ENCODE measurements around the gene TSEN2. TPM values are rescaled to one million over a fixed set of nuclear protein-coding genes. Genes with fewer than 3 reads are reported as not detected.

TSEN2 gene
- total and polyA plus RNA-seq, 9 of the 15 experiments (the other 6 are each of a cell fraction or from before 2014, with no cell fraction given): 38.5 to 76.3 (median 46.6) TPM

DNA sequence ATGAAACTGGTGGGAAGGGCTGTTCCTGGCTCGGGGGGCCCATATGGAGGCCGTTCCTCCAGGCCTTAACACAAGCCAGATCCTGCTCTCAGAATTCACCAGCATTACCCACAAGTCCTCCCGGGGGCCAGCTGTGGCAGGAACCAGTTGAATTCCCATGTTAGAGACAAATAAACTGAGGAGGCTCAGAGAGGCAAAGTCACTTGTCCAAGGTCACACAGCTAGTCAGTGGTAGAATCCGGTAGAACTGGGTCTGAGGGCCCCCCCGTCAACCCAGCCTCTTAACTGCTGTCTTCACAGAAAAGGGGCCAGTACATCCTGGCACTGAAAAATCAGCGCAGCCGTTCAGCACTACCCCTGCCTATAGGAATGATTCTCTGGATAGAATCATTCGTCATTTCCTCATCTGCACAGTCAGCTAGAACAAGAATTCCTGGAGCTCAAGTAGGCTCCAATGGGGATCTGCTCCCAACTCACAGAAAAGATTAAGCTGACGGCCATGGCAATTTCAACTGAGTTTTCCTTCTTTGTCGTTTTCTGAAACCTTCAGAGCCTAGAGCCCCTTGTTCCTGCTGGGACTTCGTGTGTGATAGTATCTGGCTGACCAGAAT is 12.2 kb upstream of the TSEN2 start:
- in situ Hi-C loops (cut with MboI): no loop called here

DNA sequence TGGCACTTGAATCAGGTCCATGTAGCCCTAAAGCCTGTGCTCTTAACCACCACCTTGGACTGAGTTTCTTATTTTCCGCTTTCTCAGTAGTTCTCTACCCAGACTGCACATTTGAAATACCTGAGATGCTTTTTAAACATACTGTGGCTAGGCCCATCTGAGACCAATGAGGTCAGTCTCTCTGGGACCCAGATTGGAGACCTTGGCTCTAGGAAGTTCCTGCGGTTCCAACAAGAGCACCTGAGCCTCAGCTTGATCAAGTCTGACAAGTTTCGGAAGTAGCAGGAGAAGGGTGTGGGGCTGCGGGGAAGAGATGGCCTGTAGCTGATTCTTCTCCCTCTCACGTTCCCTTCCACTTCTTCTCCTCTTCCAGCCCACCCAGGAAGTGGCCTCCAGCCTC is 11.5 kb upstream of the TSEN2 start:
- ChIA-PET POLR2A (interaction anchor here (0.8 kb wide), 1 partner anchor 11 kb away, joined by 3 read pairs; the partner anchor contains the start of gene TSEN2), CTCF (ENCODE audit: low intra/inter-chr PET ratio) (no interaction called here)
- ATAC-seq: no peak
- H3K27ac ChIP-seq (ENCODE audit: extremely low read depth, low read depth, low read length): no peak overlapping the region
- no peak overlapping the region for H2AFZ ChIP-seq (ENCODE audit: low read depth, low read length)
- in situ Hi-C loops (cut with MboI): no loop called here
- H3K9me3 ChIP-seq (replicated peaks; ENCODE audit: control insufficient read depth, insufficient read depth, low read depth, low read length): no peaks in the 10 kb centered on the region
- no peaks in the 10 kb centered on the region for H3K36me3 ChIP-seq (ENCODE audit: control insufficient read depth, insufficient read depth, low read length)
- WGBS (ENCODE audit: insufficient coverage, low coverage, missing lambda C conversion rate): 5% methylated on average over 4 of the region's 5 CpGs
- no peak for FAIRE-seq
- no peak overlapping the region for H3K4me2 ChIP-seq (ENCODE audit: insufficient read depth, low read length)
- no peaks in the 10 kb centered on the region for H3K4me1 ChIP-seq (replicated peaks in 1 of 2; ENCODE audit: control insufficient read depth in 2 of 2, insufficient read depth in 2 of 2, low read length in 2 of 2)
- no peaks in the 10 kb centered on the region for H3K79me2 ChIP-seq (ENCODE audit: control insufficient read depth, insufficient read depth, low read length)
- intact Hi-C loops (cut with micrococcal nuclease): no loop called here
- DNase-seq (ENCODE audit: extremely low read depth in 1 of 4, low spot score in 3 of 4): no peak
- H3K27me3 ChIP-seq (ENCODE audit: control insufficient read depth in 2 of 2, insufficient read depth in 2 of 2, low read length in 2 of 2): peaks cover 55 to 74% of the 10 kb centered on the region in 2 experiments
- no peaks in the 10 kb centered on the region for H3K9me1 ChIP-seq (ENCODE audit: control insufficient read depth, insufficient read depth, low read length)
- BruUV-seq (replicated peaks): no TSS peak
- H3K9ac ChIP-seq (ENCODE audit: insufficient read depth in 1 of 2, low read depth in 2 of 2, low read length in 2 of 2): no peak overlapping the region
- H3K4me3 ChIP-seq: no peak overlapping the region
- H4K20me1 ChIP-seq (replicated peaks; ENCODE audit: control insufficient read depth, insufficient read depth, low read length): no peaks in the 10 kb centered on the region
- no peak for TF ChIP-seq KDM4B (IDR thresholded peaks at IDR 0.05; ENCODE audit: borderline replicate concordance in 2 of 2, low read depth in 1 of 2)
- TF ChIP-seq ZNF77 (CRISPR knock-in tag; IDR thresholded peaks at IDR 0.05): no peak
- no peak for TF ChIP-seq ZEB2 (IDR thresholded peaks at IDR 0.05)
- no peak for TF ChIP-seq ZKSCAN8 (CRISPR knock-in tag; IDR thresholded peaks at IDR 0.05)

More for the DNA sequence above, 12.2 kb upstream of the TSEN2 start:
- H2AFZ ChIP-seq (ENCODE audit: low read depth, low read length): no peak overlapping the region
- H3K4me2 ChIP-seq (ENCODE audit: insufficient read depth, low read length): no peak overlapping the region
- ATAC-seq: no peak
- no peak overlapping the region for H3K4me3 ChIP-seq
- no peaks in the 10 kb centered on the region for H4K20me1 ChIP-seq (replicated peaks; ENCODE audit: control insufficient read depth, insufficient read depth, low read length)
- DNase-seq (ENCODE audit: extremely low read depth in 1 of 4, low spot score in 3 of 4): no peak
- no peaks in the 10 kb centered on the region for H3K9me1 ChIP-seq (ENCODE audit: control insufficient read depth, insufficient read depth, low read length)
- ChIA-PET CTCF (ENCODE audit: low intra/inter-chr PET ratio) (no interaction called here), POLR2A (no interaction called here)
- intact Hi-C loops (cut with micrococcal nuclease): no loop called here
- FAIRE-seq: no peak
- H3K9ac ChIP-seq (ENCODE audit: insufficient read depth in 1 of 2, low read depth in 2 of 2, low read length in 2 of 2): 0 out of 4 replicates have a peak overlapping the region, but pooled peaks of 1 of the 2 experiments have one; percentile 8
- BruUV-seq (replicated peaks): no TSS peak
- no peaks in the 10 kb centered on the region for H3K36me3 ChIP-seq (ENCODE audit: control insufficient read depth, insufficient read depth, low read length)
- no peaks in the 10 kb centered on the region for H3K4me1 ChIP-seq (replicated peaks in 1 of 2; ENCODE audit: control insufficient read depth in 2 of 2, insufficient read depth in 2 of 2, low read length in 2 of 2)
- 4% methylated on average over 11 of the region's 11 CpGs for WGBS (ENCODE audit: insufficient coverage, low coverage, missing lambda C conversion rate)
- peaks cover 55 to 71% of the 10 kb centered on the region in 2 experiments for H3K27me3 ChIP-seq (ENCODE audit: control insufficient read depth in 2 of 2, insufficient read depth in 2 of 2, low read length in 2 of 2)
- TF ChIP-seq SMARCA5 (IDR thresholded peaks at IDR 0.05) (no peak), RBM25 (IDR thresholded peaks at IDR 0.05; ENCODE audit: low read depth, low read length, severe bottlenecking) (peak; percentile 42)
- H3K79me2 ChIP-seq (ENCODE audit: control insufficient read depth, insufficient read depth, low read length): no peaks in the 10 kb centered on the region
- no peaks in the 10 kb centered on the region for H3K9me3 ChIP-seq (replicated peaks; ENCODE audit: control insufficient read depth, insufficient read depth, low read depth, low read length)
- no peak overlapping the region for H3K27ac ChIP-seq (ENCODE audit: extremely low read depth, low read depth, low read length)

Data from K562 (cell line).